ENCODE measurements around the gene CRYZL1. TPM values are rescaled to one million over a fixed set of nuclear protein-coding genes. Genes with fewer than 3 reads are reported as not detected.
"Not testable (repeated sequence)": the region's sequence is repeated elsewhere in the genome, so short reads cannot be mapped to it uniquely, and the experiment has no call there.

Gene CRYZL1
- total RNA-seq, 1 donor from 2014 or later = 73.2 TPM

DNA sequence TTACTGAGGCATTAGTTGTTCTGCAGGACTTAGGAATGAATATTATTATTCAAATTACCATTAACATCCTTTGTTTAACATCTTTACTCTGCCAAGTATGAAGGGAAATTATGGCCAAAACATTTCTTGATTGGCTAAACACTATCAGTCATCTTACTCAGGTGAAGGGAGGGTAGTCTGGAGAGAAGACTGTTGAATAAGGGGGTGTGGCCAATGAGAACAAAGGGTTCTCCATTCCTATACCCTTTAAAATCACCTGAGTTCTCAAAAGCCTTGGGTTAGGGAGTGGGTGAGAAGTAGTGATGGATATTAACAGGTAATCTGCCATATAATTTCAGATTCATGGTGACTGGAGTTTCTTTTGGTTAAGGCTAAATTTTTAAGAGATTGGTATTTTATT lies 19.3 kb downstream of the CRYZL1 start:
- DNase-seq = no peak

- DNase-seq = no peak
Observed at GRCh38 chr21:33619726-33620125, 21.8 kb downstream of the CRYZL1 start.

- no peak for DNase-seq
Observed at GRCh38 chr21:33618407-33618806, 23.1 kb downstream of the CRYZL1 start.

DNA sequence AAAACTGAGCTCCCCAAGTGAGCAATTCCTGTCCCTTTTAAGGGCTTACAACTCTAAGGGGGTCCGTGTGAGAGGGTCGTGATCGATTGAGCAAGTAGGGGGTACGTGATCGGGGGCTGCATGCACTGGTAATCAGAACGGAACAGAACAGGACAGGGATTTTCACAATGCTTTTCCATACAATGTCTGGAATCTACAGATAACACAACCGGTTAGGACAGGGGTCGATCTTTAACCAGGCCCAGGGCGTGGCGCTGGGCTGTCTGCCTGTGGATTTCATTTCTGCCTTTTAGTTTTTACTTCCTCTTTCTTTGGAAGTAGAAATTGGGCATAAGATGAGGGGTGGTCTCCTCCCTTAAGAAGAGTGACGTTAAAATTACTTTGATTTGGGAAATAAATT lies 24.0 kb downstream of the CRYZL1 start:
- not testable (repeated sequence) for DNase-seq

DNA sequence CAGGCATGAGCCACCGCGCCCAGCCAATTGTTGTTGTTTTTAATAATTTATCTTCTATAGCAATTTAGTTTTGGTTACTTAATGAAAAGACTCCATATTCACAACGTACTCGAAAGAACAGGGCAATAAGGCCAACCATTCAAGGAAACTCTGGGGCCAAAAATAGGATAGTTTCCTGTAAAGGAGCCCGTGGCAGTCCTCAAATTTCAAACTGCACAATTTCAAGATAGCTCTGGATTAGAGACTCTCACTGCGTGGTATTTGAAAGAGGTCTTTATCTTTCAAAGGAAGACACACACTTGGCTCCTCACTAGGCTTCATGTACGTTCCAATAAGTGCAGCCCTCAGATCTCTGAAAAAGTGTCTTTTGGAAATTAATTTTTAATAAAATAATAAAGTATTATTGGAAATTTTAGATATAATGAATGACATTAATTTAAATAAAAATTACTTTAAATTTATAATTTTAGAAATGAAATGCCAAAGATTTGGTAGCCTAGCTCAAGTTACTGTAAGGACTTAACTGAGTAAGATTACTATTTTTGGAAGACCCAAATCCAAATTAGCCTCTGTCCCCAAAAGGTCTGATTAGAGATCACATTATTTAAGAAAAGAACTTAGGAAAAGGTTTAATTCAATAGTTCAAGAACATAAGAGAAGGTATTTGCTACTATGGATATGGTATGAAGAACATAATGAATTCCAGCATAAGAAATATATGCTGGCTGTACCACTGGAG lies 30.4 kb downstream of the CRYZL1 start:
- no peak for DNase-seq

GRCh38 chr21:33608559-33608958 lies 33.0 kb downstream of the CRYZL1 start:
- no peak for DNase-seq

- no peak for DNase-seq
Observed at GRCh38 chr21:33598051-33598450, 43.5 kb downstream of the CRYZL1 start.

DNA sequence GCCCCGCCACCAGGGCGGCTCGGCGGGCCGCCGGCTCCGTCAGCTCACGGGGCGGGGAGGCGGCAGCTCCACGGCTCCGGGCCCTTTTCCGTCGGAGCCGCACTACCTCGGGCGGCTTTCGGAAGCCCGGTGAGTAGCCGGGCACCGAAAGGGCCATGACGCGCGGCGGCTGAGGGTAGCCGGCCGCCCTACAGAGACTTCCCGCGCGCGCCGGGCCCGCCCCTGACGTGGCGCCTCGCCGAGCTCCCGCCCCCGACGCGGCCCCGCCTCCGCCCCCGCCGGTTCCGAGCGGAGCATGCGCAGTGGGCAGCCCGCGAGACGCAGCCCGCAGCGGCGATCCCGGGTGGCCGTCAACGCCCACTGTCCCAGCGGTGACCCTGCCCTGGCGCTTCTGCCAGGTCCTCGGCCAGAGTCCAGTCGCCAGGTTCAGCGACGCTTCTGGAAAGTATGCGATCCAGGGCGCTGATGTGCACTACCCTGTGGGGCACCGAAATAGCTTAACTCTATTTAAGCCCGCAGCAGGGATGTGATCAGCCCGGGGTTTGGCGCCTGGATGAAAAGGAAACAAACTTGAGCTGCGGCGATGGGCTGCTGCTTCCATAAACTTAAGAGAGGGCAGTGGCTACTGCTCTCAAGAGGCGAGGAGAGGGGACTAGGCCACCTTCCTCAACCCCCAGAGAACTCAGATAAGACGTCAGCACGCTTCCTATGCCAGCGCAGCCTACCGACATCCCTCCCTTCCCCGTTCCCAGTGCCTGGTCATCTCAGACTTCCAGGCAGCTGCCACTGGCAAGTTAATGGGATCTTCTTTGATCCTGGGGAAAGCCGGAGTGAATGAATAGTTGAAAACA lies 52.8 kb downstream of the CRYZL1 start, which contains the start of gene DONSON:
Gene DONSON (minus strand): TSS at position 200 of the 851 bp plus-strand sequence. CDS start 43 bp downstream, at position 157.
- DNase-seq = peak; percentile 74

- DNase-seq = peak; percentile 4
Observed at GRCh38 chr21:33587792-33588484, 53.6 kb downstream of the CRYZL1 start.

DNA sequence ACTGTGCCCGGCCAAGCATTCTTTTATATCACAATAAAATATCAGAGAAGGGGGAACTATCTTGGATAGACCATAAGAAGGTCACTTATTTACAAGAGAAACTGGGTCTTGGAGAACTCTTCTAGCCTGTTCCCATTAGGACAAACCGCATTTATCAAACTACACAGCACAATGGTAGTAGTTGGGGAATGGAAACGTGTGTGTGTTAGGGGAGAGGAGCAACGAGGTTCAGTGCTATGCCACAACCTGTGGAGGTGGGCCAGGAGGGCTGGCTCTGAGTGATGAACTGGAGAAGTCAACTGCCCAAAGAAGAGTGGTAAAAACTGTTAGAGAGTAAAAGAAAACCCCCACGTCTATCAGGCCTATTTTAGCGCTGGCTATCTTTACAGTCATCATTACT lies 54.6 kb downstream of the CRYZL1 start:
- DNase-seq = no peak

DNA sequence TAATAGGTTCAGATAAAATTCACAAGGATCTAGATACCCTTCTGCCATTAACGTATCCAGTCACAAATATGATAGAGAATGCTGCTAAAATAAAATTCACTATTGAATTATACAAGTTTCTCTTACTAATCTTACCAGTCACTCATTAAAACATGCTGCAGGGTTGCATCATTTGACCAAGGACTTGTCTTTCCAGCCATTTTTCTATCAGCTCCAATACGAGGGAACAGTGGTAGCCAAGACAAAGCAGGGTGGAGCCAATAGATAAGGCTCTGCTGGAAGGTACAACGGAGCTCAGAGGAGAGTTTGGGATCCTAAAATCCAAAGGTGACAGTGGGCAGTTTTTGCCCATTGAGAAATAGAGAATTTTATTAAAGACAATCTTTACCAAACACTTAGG lies 57.1 kb downstream of the CRYZL1 start:
- DNase-seq = no peak

DNA sequence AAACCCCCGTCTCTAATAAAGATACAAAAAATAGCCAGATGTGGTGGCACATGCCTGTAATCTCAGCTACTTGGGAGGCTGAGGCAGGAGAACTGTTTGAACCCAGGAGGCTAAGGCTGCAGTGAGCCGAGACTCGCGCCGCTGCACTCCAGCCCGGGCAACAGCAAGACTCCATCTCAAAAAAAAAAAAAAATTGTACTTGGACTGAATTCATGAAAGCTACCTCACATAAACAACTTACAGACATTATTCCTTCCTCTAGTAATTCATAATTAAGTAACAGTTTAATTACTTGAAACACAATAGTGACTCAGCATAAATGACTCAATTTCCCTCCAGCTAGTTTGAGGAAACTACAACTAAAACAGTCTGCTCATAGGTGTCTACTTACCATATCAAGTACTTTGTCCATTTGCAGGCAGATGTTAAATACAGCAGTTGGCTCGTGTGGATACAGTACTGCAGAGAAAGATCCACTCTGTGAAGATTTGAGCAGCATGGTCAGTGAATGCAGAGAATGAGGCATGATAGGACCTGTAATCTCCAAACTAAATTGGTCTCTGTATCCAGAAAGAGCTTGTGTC lies 62.5 kb downstream of the CRYZL1 start:
- DNase-seq = no peak

DNA sequence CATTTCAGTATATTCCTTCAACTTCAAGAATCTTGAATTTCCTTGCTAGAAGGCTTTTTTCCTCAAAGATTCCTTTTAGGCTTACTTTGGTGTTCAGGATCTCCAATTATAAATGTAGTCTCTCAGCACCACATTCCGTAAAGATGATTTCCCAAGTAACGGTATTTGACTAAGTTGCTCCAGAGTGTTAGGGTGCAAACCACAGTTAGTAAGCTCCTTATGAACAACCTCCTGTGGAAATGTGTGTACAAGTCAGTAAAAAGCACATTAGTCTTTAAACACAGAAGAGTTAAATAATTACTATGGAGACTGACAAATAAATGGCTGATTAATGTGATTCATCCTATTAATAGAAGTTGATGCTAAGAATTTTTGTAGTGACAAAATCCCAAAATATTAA lies 63.3 kb downstream of the CRYZL1 start:
- no peak for DNase-seq

GRCh38 chr21:33576741-33577141 lies 64.8 kb downstream of the CRYZL1 start:
- DNase-seq = not testable (repeated sequence)

- no peak for DNase-seq
Observed at GRCh38 chr21:33572350-33572749, 69.2 kb downstream of the CRYZL1 start.

DNA sequence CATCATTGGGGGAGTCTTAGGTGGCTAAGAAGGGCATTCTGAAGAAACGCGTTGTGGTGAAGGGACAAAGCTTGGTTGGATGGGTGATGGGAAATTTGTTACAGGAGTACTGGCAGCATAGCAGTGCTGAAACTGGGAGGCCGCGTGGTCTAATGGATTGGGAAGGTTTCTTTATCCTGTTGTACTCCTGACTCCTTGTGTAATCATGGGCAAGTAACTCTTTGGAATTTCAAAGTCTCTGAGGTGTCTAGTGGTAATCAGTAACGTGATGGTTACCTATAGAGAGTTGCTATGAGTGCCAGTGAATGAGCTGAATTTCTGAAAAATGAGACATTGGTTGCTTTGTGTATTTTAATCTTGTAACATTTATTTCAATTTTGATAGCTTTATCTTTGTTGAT lies 71.5 kb downstream of the CRYZL1 start:
- DNase-seq = no peak

DNA sequence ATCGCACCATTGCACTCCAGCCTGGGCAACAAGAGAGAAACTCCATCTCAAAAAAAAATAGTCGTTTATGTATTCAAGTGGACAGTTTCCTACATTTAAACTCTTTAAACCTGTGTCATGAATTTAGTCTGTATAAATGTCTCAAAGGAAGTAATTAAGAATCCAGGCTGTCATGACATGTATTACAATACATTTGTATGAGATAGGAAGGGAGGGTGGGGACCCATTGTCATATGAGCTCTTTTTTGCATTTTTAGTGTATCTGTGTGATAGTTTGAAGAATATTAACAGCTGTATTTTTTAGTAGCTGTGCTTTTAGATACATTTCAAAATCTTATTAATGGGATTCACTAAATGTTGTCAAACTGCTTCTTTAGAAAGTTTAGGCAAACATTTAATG lies 73.1 kb downstream of the CRYZL1 start:
- DNase-seq = no peak

- DNase-seq = no peak
Observed at GRCh38 chr21:33567914-33568313, 73.6 kb downstream of the CRYZL1 start.

GRCh38 chr21:33566514-33566913 lies 75.0 kb downstream of the CRYZL1 start:
- no peak for DNase-seq

DNA sequence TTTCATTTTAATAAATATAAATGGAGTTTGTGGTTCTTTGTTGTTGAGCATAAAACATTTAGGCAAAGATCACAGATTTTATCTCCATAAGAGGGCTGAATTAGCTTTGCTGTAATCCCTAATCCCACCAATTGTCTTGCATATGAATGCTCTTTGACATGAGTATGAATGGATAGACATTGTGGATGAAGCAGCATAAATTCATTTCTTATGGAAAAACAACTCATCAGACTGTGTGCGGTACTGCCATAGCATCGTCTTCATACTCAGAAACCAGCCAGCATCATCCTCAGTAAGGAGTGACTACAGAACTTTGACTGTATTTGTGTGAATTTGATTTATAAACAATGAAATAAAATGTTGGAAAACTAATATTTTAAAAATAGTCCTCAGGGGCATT lies 79.2 kb downstream of the CRYZL1 start:
- no peak for DNase-seq

GRCh38 chr21:33561373-33561772 lies 80.2 kb downstream of the CRYZL1 start:
- DNase-seq = no peak

GRCh38 chr21:33560965-33561364 lies 80.6 kb downstream of the CRYZL1 start:
- no peak for DNase-seq

GRCh38 chr21:33559813-33560212 lies 81.7 kb downstream of the CRYZL1 start:
- DNase-seq = no peak

Measured in occipital lobe (tissue), 2 donors.